HepG2 (cell line): ENCODE results near the gene PLD6. TPM values are rescaled to one million over a fixed set of nuclear protein-coding genes. Genes with fewer than 3 reads are reported as not detected.

Experiments used
- GATA4 ChIP-seq: sonication (generic); IDR thresholded peaks from 2 replicates; pipeline ENCODE4 v1.6.1; 2016; ENCODE audit warnings: antibody characterized with exemption, low read depth, borderline replicate concordance
- GFI1 ChIP-seq: sonication (generic); formaldehyde crosslinking; IDR thresholded peaks from 2 replicates; pipeline ENCODE4 v1.5.0; 2020; ENCODE audit warnings: missing genetic modification reagents, mild to moderate bottlenecking, borderline replicate concordance
- HOMEZ ChIP-seq: IDR thresholded peaks from 2 replicates; pipeline ENCODE4 v1.6.1; 2016; ENCODE audit warnings: low read depth
- ISX ChIP-seq: sonication (generic); formaldehyde crosslinking; conservative IDR thresholded peaks from 2 replicates; pipeline ENCODE4 v1.5.0; 2020; ENCODE audit warnings: missing genetic modification reagents
- KDM6A ChIP-seq: IDR thresholded peaks from 2 replicates; pipeline ENCODE4 v1.6.1; 2016; ENCODE audit warnings: low read depth
- MEIS2 ChIP-seq: sonication (generic); formaldehyde crosslinking; IDR thresholded peaks from 2 replicates; pipeline ENCODE4 v1.9.0; 2021; ENCODE audit warnings: mild to moderate bottlenecking, missing genetic modification reagents
- NBN ChIP-seq: fragments of 450-650 bp; conservative IDR thresholded peaks from 2 replicates; pipeline ENCODE4 v1.6.1; 2017
- RCOR2 ChIP-seq: IDR thresholded peaks from 2 replicates; pipeline ENCODE4 v1.6.1; 2016; ENCODE audit warnings: missing biosample characterization, missing genetic modification reagents
- SMYD3 ChIP-seq: sonication (generic); formaldehyde crosslinking; IDR thresholded peaks from 2 replicates; pipeline ENCODE4 v1.8.1; 2023; ENCODE audit warnings: mild to moderate bottlenecking, missing genetic modification reagents
- SP2 ChIP-seq: sonication (generic); formaldehyde crosslinking; IDR thresholded peaks from 2 replicates; pipeline ENCODE4 v1.5.1; 2020; ENCODE audit warnings: mild to moderate bottlenecking, missing genetic modification reagents
- SRF ChIP-seq: IDR thresholded peaks from 2 replicates; pipeline ENCODE4 v1.6.1; 2011; ENCODE audit warnings: mild to moderate bottlenecking, low read depth, low read length, moderate library complexity
- ZBTB4 ChIP-seq: sonication (generic); formaldehyde crosslinking; IDR thresholded peaks from 2 replicates; pipeline ENCODE4 v1.4.0; 2020; ENCODE audit warnings: missing genetic modification reagents, mild to moderate bottlenecking, borderline replicate concordance
- ZC3H4 ChIP-seq: sonication (generic); formaldehyde crosslinking; IDR thresholded peaks from 2 replicates; pipeline ENCODE4 v1.4.0; 2020; ENCODE audit warnings: missing genetic modification reagents, borderline replicate concordance
- ZFP37 ChIP-seq: sonication (generic); formaldehyde crosslinking; IDR thresholded peaks from 2 replicates; pipeline ENCODE4 v1.4.0; 2020; ENCODE audit warnings: missing genetic modification reagents, borderline replicate concordance
- ZNF264 ChIP-seq: sonication (generic); formaldehyde crosslinking; IDR thresholded peaks from 2 replicates; pipeline ENCODE4 v1.4.0; 2020; ENCODE audit warnings: missing genetic modification reagents
- ZNF724P ChIP-seq: sonication (generic); formaldehyde crosslinking; IDR thresholded peaks from 2 replicates; pipeline ENCODE4 v1.8.0; 2022; ENCODE audit warnings: missing genetic modification reagents, borderline replicate concordance
- ZNF772 ChIP-seq: sonication (generic); formaldehyde crosslinking; IDR thresholded peaks from 2 replicates; pipeline ENCODE4 v1.5.0; 2020; ENCODE audit warnings: mild to moderate bottlenecking, missing genetic modification reagents
- ZNF773 ChIP-seq: sonication (generic); formaldehyde crosslinking; IDR thresholded peaks from 2 replicates; pipeline ENCODE4 v1.4.0; 2020; ENCODE audit warnings: missing genetic modification reagents, borderline replicate concordance
- ZSCAN30 ChIP-seq: sonication (generic); formaldehyde crosslinking; IDR thresholded peaks from 2 replicates; pipeline ENCODE4 v1.5.0; 2020; ENCODE audit warnings: mild to moderate bottlenecking, missing genetic modification reagents
- polyA plus RNA-seq, 8 experiments: library from polyadenylated mRNA; depleted of rRNA in 3 of 8; stranded (reverse) in 7 of 8; unstranded in 1 of 8; fragments of >200 nt; fragmentation: Illumina TruSeq in 4 of 8; extraction: Trizol in 4 of 8; gene quantifications; 2 replicates each; pipeline versions ENCODE4 v1.2.1 to v1.2.3, GENCODE V29; 2011 to 2016; ENCODE audit warnings: low read depth in 4 of 8, missing spikeins in 1 of 8, mixed read lengths in 1 of 8; ENCODE audit not compliant: insufficient read depth in 1 of 8
- total RNA-seq, 5 experiments: library from RNA; depleted of rRNA; stranded (reverse); fragments of >200 nt; fragmentation: Illumina TruSeq; extraction: Trizol; gene quantifications; 2 replicates each; pipeline ENCODE4 v1.2.3, GENCODE V29; 2016; ENCODE audit warnings: low read depth in 1 of 5
- TF ChIP-seq, protein P1 (sequence below): sonication (generic); formaldehyde crosslinking; IDR thresholded peaks from 2 replicates; pipeline ENCODE4 v1.4.0; 2020; ENCODE audit warnings: missing genetic modification reagents, borderline replicate concordance
- TF ChIP-seq, protein P2 (sequence below): sonication (generic); formaldehyde crosslinking; IDR thresholded peaks from 2 replicates; pipeline ENCODE4 v1.4.0; 2020; ENCODE audit warnings: mild to moderate bottlenecking, missing genetic modification reagents

The PLD6 gene
- total and polyA plus RNA-seq, 2 of the 13 experiments (the other 11 are each of a cell fraction or from before 2014, with no cell fraction given) = 5.2 to 11.4 TPM

- no peak for TF ChIP-seq ZC3H4 (CRISPR knock-in tag)
- TF ChIP-seq ZBTB4 (CRISPR knock-in tag) = peak; percentile 93
- TF ChIP-seq KDM6A (CRISPR knock-in tag) = no peak
- TF ChIP-seq, protein P1, sequence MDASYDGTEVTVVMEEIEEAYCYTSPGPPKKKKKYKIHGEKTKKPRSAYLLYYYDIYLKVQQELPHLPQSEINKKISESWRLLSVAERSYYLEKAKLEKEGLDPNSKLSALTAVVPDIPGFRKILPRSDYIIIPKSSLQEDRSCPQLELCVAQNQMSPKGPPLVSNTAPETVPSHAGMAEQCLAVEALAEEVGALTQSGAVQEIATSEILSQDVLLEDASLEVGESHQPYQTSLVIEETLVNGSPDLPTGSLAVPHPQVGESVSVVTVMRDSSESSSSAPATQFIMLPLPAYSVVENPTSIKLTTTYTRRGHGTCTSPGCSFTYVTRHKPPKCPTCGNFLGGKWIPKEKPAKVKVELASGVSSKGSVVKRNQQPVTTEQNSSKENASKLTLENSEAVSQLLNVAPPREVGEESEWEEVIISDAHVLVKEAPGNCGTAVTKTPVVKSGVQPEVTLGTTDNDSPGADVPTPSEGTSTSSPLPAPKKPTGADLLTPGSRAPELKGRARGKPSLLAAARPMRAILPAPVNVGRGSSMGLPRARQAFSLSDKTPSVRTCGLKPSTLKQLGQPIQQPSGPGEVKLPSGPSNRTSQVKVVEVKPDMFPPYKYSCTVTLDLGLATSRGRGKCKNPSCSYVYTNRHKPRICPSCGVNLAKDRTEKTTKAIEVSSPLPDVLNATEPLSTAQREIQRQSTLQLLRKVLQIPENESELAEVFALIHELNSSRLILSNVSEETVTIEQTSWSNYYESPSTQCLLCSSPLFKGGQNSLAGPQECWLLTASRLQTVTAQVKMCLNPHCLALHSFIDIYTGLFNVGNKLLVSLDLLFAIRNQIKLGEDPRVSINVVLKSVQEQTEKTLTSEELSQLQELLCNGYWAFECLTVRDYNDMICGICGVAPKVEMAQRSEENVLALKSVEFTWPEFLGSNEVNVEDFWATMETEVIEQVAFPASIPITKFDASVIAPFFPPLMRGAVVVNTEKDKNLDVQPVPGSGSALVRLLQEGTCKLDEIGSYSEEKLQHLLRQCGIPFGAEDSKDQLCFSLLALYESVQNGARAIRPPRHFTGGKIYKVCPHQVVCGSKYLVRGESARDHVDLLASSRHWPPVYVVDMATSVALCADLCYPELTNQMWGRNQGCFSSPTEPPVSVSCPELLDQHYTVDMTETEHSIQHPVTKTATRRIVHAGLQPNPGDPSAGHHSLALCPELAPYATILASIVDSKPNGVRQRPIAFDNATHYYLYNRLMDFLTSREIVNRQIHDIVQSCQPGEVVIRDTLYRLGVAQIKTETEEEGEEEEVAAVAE (CRISPR knock-in tag) = 0 out of 2 replicates have a peak, but pooled peaks have one; percentile 12
- TF ChIP-seq SRF = no peak
- no peak for TF ChIP-seq GATA4
- TF ChIP-seq ISX (CRISPR knock-in tag) = no peak
- TF ChIP-seq ZNF724P (CRISPR knock-in tag) = peak; percentile 97
- no peak; the same call in 1 of the 2 replicates for TF ChIP-seq ZNF773 (CRISPR knock-in tag)
- no peak for TF ChIP-seq HOMEZ
- no peak; the same call in 1 of the 2 replicates for TF ChIP-seq SMYD3
- TF ChIP-seq MEIS2 (CRISPR knock-in tag) = peak; percentile 62; the same call in 1 of the 2 replicates
- peak; percentile 93; the same call in 1 of the 2 replicates for TF ChIP-seq ZNF772 (CRISPR knock-in tag)
- TF ChIP-seq ZFP37 (CRISPR knock-in tag) = peak; percentile 20; the same call in 1 of the 2 replicates
- no peak; the same call in 1 of the 2 replicates for TF ChIP-seq GFI1
- TF ChIP-seq ZSCAN30 (CRISPR knock-in tag) = no peak
- no peak for TF ChIP-seq ZNF264
- no peak for TF ChIP-seq NBN
- TF ChIP-seq, protein P2, sequence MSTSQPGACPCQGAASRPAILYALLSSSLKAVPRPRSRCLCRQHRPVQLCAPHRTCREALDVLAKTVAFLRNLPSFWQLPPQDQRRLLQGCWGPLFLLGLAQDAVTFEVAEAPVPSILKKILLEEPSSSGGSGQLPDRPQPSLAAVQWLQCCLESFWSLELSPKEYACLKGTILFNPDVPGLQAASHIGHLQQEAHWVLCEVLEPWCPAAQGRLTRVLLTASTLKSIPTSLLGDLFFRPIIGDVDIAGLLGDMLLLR (CRISPR knock-in tag) = peak; percentile 98
- TF ChIP-seq RCOR2 (CRISPR knock-in tag) = no peak
- peak; percentile 65 for TF ChIP-seq SP2 (CRISPR knock-in tag)
Observed at GRCh38 chr17:17206124-17206912, at the start of gene PLD6 (continued).
